ENCODE measurements around the gene COL16A1.

- TF ChIP-seq, protein P1, sequence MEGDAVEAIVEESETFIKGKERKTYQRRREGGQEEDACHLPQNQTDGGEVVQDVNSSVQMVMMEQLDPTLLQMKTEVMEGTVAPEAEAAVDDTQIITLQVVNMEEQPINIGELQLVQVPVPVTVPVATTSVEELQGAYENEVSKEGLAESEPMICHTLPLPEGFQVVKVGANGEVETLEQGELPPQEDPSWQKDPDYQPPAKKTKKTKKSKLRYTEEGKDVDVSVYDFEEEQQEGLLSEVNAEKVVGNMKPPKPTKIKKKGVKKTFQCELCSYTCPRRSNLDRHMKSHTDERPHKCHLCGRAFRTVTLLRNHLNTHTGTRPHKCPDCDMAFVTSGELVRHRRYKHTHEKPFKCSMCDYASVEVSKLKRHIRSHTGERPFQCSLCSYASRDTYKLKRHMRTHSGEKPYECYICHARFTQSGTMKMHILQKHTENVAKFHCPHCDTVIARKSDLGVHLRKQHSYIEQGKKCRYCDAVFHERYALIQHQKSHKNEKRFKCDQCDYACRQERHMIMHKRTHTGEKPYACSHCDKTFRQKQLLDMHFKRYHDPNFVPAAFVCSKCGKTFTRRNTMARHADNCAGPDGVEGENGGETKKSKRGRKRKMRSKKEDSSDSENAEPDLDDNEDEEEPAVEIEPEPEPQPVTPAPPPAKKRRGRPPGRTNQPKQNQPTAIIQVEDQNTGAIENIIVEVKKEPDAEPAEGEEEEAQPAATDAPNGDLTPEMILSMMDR (IDR thresholded peaks at IDR 0.05), result no peak
- no peak for TF ChIP-seq POLR2A (IDR thresholded peaks at IDR 0.05)
Measured at GRCh38 chr1:31717341-31717740, 13.5 kb upstream of the COL16A1 start.
